ENCODE measurements around the gene TMEM132E.

TMEM132E gene

GRCh38 chr17:34614698-34615097 is 35.3 kb downstream of the TMEM132E start:
- ChIA-PET CTCF (no interaction called here), POLR2A (no interaction called here)
- Histone ChIP-seq H3K27me3 (replicated peaks in 2 of 5; ENCODE audit: control insufficient read depth in 4 of 5, insufficient read depth in 5 of 5, low read length in 4 of 5) (peaks cover 0 to 62% (median 15%) of the 10 kb centered on the region in 5 experiments), H3K36me3 (ENCODE audit: control insufficient read depth in 4 of 4, insufficient read depth in 4 of 4, low read length in 3 of 4) (no peaks in the 10 kb centered on the region), H3K4me1 (ENCODE audit: control extremely low read depth in 1 of 4, control insufficient read depth in 4 of 4, insufficient read depth in 4 of 4, low read length in 3 of 4) (no peaks in the 10 kb centered on the region), H3K9me3 (ENCODE audit: control extremely low read depth in 1 of 5, control insufficient read depth in 4 of 5, insufficient read depth in 2 of 5, low read depth in 1 of 5, low read length in 4 of 5) (peaks cover 0 to 2% (median 0%) of the 10 kb centered on the region in 5 experiments), H3K27ac (ENCODE audit: insufficient read depth in 1 of 2, low read depth in 1 of 2, low read length in 2 of 2, poor library complexity in 1 of 2, severe bottlenecking in 2 of 2) (no peak overlapping the region), H3K4me3 (ENCODE audit: control insufficient read depth in 1 of 7, extremely low read depth in 1 of 7, insufficient read depth in 4 of 7, low read depth in 2 of 7, low read length in 6 of 7) (no peak overlapping the region)
- 50% methylated on average over 1 of the region's 1 CpG for WGBS (ENCODE audit: insufficient coverage)
- DNase-seq = no peak

- 18% methylated on average over 1 of the region's 3 CpGs for WGBS (ENCODE audit: insufficient coverage)
- Histone ChIP-seq H3K36me3 (ENCODE audit: control insufficient read depth in 4 of 4, insufficient read depth in 4 of 4, low read length in 3 of 4) (no peaks in the 10 kb centered on the region), H3K27ac (ENCODE audit: insufficient read depth in 1 of 2, low read depth in 1 of 2, low read length in 2 of 2, poor library complexity in 1 of 2, severe bottlenecking in 2 of 2) (no peak overlapping the region), H3K9me3 (ENCODE audit: control extremely low read depth in 1 of 5, control insufficient read depth in 4 of 5, insufficient read depth in 2 of 5, low read depth in 1 of 5, low read length in 4 of 5) (peaks cover 0 to 2% (median 0%) of the 10 kb centered on the region in 5 experiments), H3K27me3 (replicated peaks in 2 of 5; ENCODE audit: control insufficient read depth in 4 of 5, insufficient read depth in 5 of 5, low read length in 4 of 5) (peaks cover 0 to 56% (median 15%) of the 10 kb centered on the region in 5 experiments), H3K4me3 (ENCODE audit: control insufficient read depth in 1 of 7, extremely low read depth in 1 of 7, insufficient read depth in 4 of 7, low read depth in 2 of 7, low read length in 6 of 7) (no peak overlapping the region), H3K4me1 (ENCODE audit: control extremely low read depth in 1 of 4, control insufficient read depth in 4 of 4, insufficient read depth in 4 of 4, low read length in 3 of 4) (no peaks in the 10 kb centered on the region)
- peak in 1 of 3 donors; percentile 12 for DNase-seq
- ChIA-PET CTCF (no interaction called here), POLR2A (no interaction called here)
Observed at GRCh38 chr17:34615326-34615725, 35.9 kb downstream of the TMEM132E start.

- Histone ChIP-seq H3K4me1 (ENCODE audit: control extremely low read depth in 1 of 4, control insufficient read depth in 4 of 4, insufficient read depth in 4 of 4, low read length in 3 of 4) (no peaks in the 10 kb centered on the region), H3K9me3 (ENCODE audit: control extremely low read depth in 1 of 5, control insufficient read depth in 4 of 5, insufficient read depth in 2 of 5, low read depth in 1 of 5, low read length in 4 of 5) (peaks cover 0 to under 1% (median 0%) of the 10 kb centered on the region in 5 experiments), H3K36me3 (ENCODE audit: control insufficient read depth in 4 of 4, insufficient read depth in 4 of 4, low read length in 3 of 4) (no peaks in the 10 kb centered on the region), H3K4me3 (ENCODE audit: control insufficient read depth in 1 of 7, extremely low read depth in 1 of 7, insufficient read depth in 4 of 7, low read depth in 2 of 7, low read length in 6 of 7) (no peak overlapping the region), H3K27ac (ENCODE audit: insufficient read depth in 1 of 2, low read depth in 1 of 2, low read length in 2 of 2, poor library complexity in 1 of 2, severe bottlenecking in 2 of 2) (no peak overlapping the region), H3K27me3 (replicated peaks in 2 of 5; ENCODE audit: control insufficient read depth in 4 of 5, insufficient read depth in 5 of 5, low read length in 4 of 5) (peaks cover 0 to 48% (median 13%) of the 10 kb centered on the region in 5 experiments)
- no peak for DNase-seq
- WGBS (ENCODE audit: insufficient coverage) = 29% methylated on average over 2 of the region's 3 CpGs
- ChIA-PET CTCF (interaction anchor here (0.6 kb wide), 1 partner anchor 8 kb away, joined by 3 read pairs; no protein-coding TSS in a partner anchor), POLR2A (no interaction called here)
Observed at GRCh38 chr17:34616148-34616547, 36.8 kb downstream of the TMEM132E start.

GRCh38 chr17:34617398-34617797 is 38.0 kb downstream of the TMEM132E start:
- Histone ChIP-seq H3K27me3 (replicated peaks in 2 of 5; ENCODE audit: control insufficient read depth in 4 of 5, insufficient read depth in 5 of 5, low read length in 4 of 5) (peaks cover 0 to 37% (median 16%) of the 10 kb centered on the region in 5 experiments), H3K27ac (ENCODE audit: insufficient read depth in 1 of 2, low read depth in 1 of 2, low read length in 2 of 2, poor library complexity in 1 of 2, severe bottlenecking in 2 of 2) (no peak overlapping the region), H3K4me1 (ENCODE audit: control extremely low read depth in 1 of 4, control insufficient read depth in 4 of 4, insufficient read depth in 4 of 4, low read length in 3 of 4) (no peaks in the 10 kb centered on the region), H3K36me3 (ENCODE audit: control insufficient read depth in 4 of 4, insufficient read depth in 4 of 4, low read length in 3 of 4) (no peaks in the 10 kb centered on the region), H3K9me3 (ENCODE audit: control extremely low read depth in 1 of 5, control insufficient read depth in 4 of 5, insufficient read depth in 2 of 5, low read depth in 1 of 5, low read length in 4 of 5) (no peaks in the 10 kb centered on the region), H3K4me3 (ENCODE audit: control insufficient read depth in 1 of 7, extremely low read depth in 1 of 7, insufficient read depth in 4 of 7, low read depth in 2 of 7, low read length in 6 of 7) (no peak overlapping the region)
- DNase-seq = no peak
- 67% methylated on average over 2 of the region's 4 CpGs for WGBS (ENCODE audit: insufficient coverage)
- ChIA-PET POLR2A (no interaction called here), CTCF (interaction anchor here (0.7 kb wide), 1 partner anchor 21 kb away, joined by 3 read pairs; no protein-coding TSS in a partner anchor)

GRCh38 chr17:34619687-34620217 is 40.4 kb downstream of the TMEM132E start:
- CTCF ChIA-PET = no interaction called here
- WGBS (ENCODE audit: insufficient coverage) = 81% methylated on average over 3 of the region's 3 CpGs
- H3K9me3 ChIP-seq (ENCODE audit: control extremely low read depth in 1 of 5, control insufficient read depth in 4 of 5, insufficient read depth in 2 of 5, low read depth in 1 of 5, low read length in 4 of 5) = no peaks in the 10 kb centered on the region
- DNase-seq = no peak
- H3K4me1 ChIP-seq (ENCODE audit: control extremely low read depth in 1 of 4, control insufficient read depth in 4 of 4, insufficient read depth in 4 of 4, low read length in 3 of 4) = no peaks in the 10 kb centered on the region
- POLR2A ChIA-PET = no interaction called here
- H3K27ac ChIP-seq (ENCODE audit: insufficient read depth in 1 of 2, low read depth in 1 of 2, low read length in 2 of 2, poor library complexity in 1 of 2, severe bottlenecking in 2 of 2) = no peak overlapping the region
- peaks cover 4 to 42% (median 20%) of the 10 kb centered on the region in 5 experiments for H3K27me3 ChIP-seq (replicated peaks in 2 of 5; ENCODE audit: control insufficient read depth in 4 of 5, insufficient read depth in 5 of 5, low read length in 4 of 5)
- no peaks in the 10 kb centered on the region for H3K36me3 ChIP-seq (ENCODE audit: control insufficient read depth in 4 of 4, insufficient read depth in 4 of 4, low read length in 3 of 4)
- H3K4me3 ChIP-seq (ENCODE audit: control insufficient read depth in 1 of 7, extremely low read depth in 1 of 7, insufficient read depth in 4 of 7, low read depth in 2 of 7, low read length in 6 of 7) = no peak overlapping the region

GRCh38 chr17:34620458-34620857 is 41.1 kb downstream of the TMEM132E start:
- Histone ChIP-seq H3K4me3 (ENCODE audit: control insufficient read depth in 1 of 7, extremely low read depth in 1 of 7, insufficient read depth in 4 of 7, low read depth in 2 of 7, low read length in 6 of 7) (no peak overlapping the region), H3K36me3 (ENCODE audit: control insufficient read depth in 4 of 4, insufficient read depth in 4 of 4, low read length in 3 of 4) (no peaks in the 10 kb centered on the region), H3K4me1 (ENCODE audit: control extremely low read depth in 1 of 4, control insufficient read depth in 4 of 4, insufficient read depth in 4 of 4, low read length in 3 of 4) (no peaks in the 10 kb centered on the region), H3K27ac (ENCODE audit: insufficient read depth in 1 of 2, low read depth in 1 of 2, low read length in 2 of 2, poor library complexity in 1 of 2, severe bottlenecking in 2 of 2) (no peak overlapping the region), H3K9me3 (ENCODE audit: control extremely low read depth in 1 of 5, control insufficient read depth in 4 of 5, insufficient read depth in 2 of 5, low read depth in 1 of 5, low read length in 4 of 5) (no peaks in the 10 kb centered on the region), H3K27me3 (replicated peaks in 2 of 5; ENCODE audit: control insufficient read depth in 4 of 5, insufficient read depth in 5 of 5, low read length in 4 of 5) (peaks cover 4 to 43% (median 27%) of the 10 kb centered on the region in 5 experiments)
- DNase-seq = no peak
- WGBS (ENCODE audit: insufficient coverage) = 100% methylated on average over 3 of the region's 5 CpGs
- CTCF ChIA-PET = interaction anchor here (1.2 kb wide), 1 partner anchor 17 kb away, joined by 3 read pairs; no protein-coding TSS in a partner anchor
- POLR2A ChIA-PET = no interaction called here

GRCh38 chr17:34622862-34623623 is 43.7 kb downstream of the TMEM132E start:
- POLR2A ChIA-PET = no interaction called here
- Histone ChIP-seq H3K27me3 (replicated peaks in 2 of 5; ENCODE audit: control insufficient read depth in 4 of 5, insufficient read depth in 5 of 5, low read length in 4 of 5) (peaks cover 8 to 52% (median 36%) of the 10 kb centered on the region in 5 experiments), H3K36me3 (ENCODE audit: control insufficient read depth in 4 of 4, insufficient read depth in 4 of 4, low read length in 3 of 4) (no peaks in the 10 kb centered on the region), H3K9me3 (ENCODE audit: control extremely low read depth in 1 of 5, control insufficient read depth in 4 of 5, insufficient read depth in 2 of 5, low read depth in 1 of 5, low read length in 4 of 5) (no peaks in the 10 kb centered on the region), H3K4me1 (ENCODE audit: control extremely low read depth in 1 of 4, control insufficient read depth in 4 of 4, insufficient read depth in 4 of 4, low read length in 3 of 4) (peaks cover 0 to 6% (median 2%) of the 10 kb centered on the region in 4 experiments), H3K4me3 (ENCODE audit: control insufficient read depth in 1 of 7, extremely low read depth in 1 of 7, insufficient read depth in 4 of 7, low read depth in 2 of 7, low read length in 6 of 7) (no peak overlapping the region), H3K27ac (ENCODE audit: insufficient read depth in 1 of 2, low read depth in 1 of 2, low read length in 2 of 2, poor library complexity in 1 of 2, severe bottlenecking in 2 of 2) (no peak overlapping the region)
- DNase-seq = no peak
- CTCF ChIA-PET = interaction anchor here (1.0 kb wide), 1 partner anchor 11 kb away, joined by 3 read pairs; no protein-coding TSS in a partner anchor
- WGBS (ENCODE audit: insufficient coverage) = 89% methylated on average over 6 of the region's 10 CpGs

Data from common myeloid progenitor, CD34-positive (primary cell).